NT2/D1 (cell line): ENCODE measurements around the gene ACCSL.

Experiments
- DNase-seq: peaks from one replicate; pipeline ENCODE4 v3.0.0-alpha.2; 2011; ENCODE audit warnings: low read depth, low spot score
- H3K27me3 ChIP-seq: 2 replicates; pipeline ENCODE4 v1.6.0; 2011; ENCODE audit warnings: mild to moderate bottlenecking; ENCODE audit not compliant: insufficient read length, insufficient read depth
- H3K36me3 ChIP-seq: 2 replicates; pipeline ENCODE4 v1.6.1; 2011; ENCODE audit warnings: mild to moderate bottlenecking, low read length, mixed read lengths; ENCODE audit not compliant: insufficient read depth, insufficient read length
- H3K4me1 ChIP-seq: 2 replicates; pipeline ENCODE4 v1.5.1; 2011; ENCODE audit not compliant: insufficient read depth, insufficient read length
- H3K4me3 ChIP-seq: 2 replicates; pipeline ENCODE4 v1.5.1; 2011; ENCODE audit warnings: low read depth; ENCODE audit not compliant: insufficient read length
- H3K9ac ChIP-seq: 2 replicates; pipeline ENCODE4 v1.6.0; 2011; ENCODE audit warnings: low read depth; ENCODE audit not compliant: insufficient read length
- H3K9me3 ChIP-seq: 2 replicates; pipeline ENCODE4 v1.5.1; 2011; ENCODE audit warnings: mild to moderate bottlenecking, low read length; ENCODE audit not compliant: insufficient read depth
- SUZ12 ChIP-seq: IDR thresholded peaks from 2 replicates; pipeline ENCODE4 v1.6.1; 2011; ENCODE audit not compliant: insufficient read length, insufficient read depth; ENCODE audit errors: extremely low read depth
- YY1 ChIP-seq: IDR thresholded peaks from 2 replicates; pipeline ENCODE4 v1.6.1; 2011; ENCODE audit not compliant: insufficient read length, insufficient read depth
- ZNF274 ChIP-seq: IDR thresholded peaks from 2 replicates; pipeline ENCODE4 v1.6.1; 2011; ENCODE audit warnings: mild to moderate bottlenecking, low read depth, low read length

ACCSL gene

GRCh38 chr11:44032299-44033085 is 15.3 kb upstream of the ACCSL start:
- DNase-seq = no peak
- no peaks in the 10 kb centered on the region for H3K9me3 ChIP-seq
- no peak overlapping the region for H3K9ac ChIP-seq
- H3K4me1 ChIP-seq = peaks cover 22% of the 10 kb centered on the region
- no peak overlapping the region for H3K4me3 ChIP-seq
- TF ChIP-seq YY1 (no peak), SUZ12 (no peak)
- H3K36me3 ChIP-seq = no peaks in the 10 kb centered on the region
- H3K27me3 ChIP-seq = peaks cover 2% of the 10 kb centered on the region

GRCh38 chr11:44033411-44033850 is 14.3 kb upstream of the ACCSL start:
- Histone ChIP-seq H3K4me3 (no peak overlapping the region), H3K4me1 (peaks cover 22% of the 10 kb centered on the region), H3K9me3 (no peaks in the 10 kb centered on the region), H3K36me3 (no peaks in the 10 kb centered on the region), H3K9ac (no peak overlapping the region), H3K27me3 (peaks cover 2% of the 10 kb centered on the region)
- TF ChIP-seq ZNF274 (no peak), SUZ12 (no peak), YY1 (no peak)
- no peak for DNase-seq

GRCh38 chr11:44033856-44034255 is 13.9 kb upstream of the ACCSL start:
- Histone ChIP-seq H3K36me3 (no peaks in the 10 kb centered on the region), H3K9ac (no peak overlapping the region), H3K27me3 (peaks cover 2% of the 10 kb centered on the region), H3K4me3 (no peak overlapping the region), H3K9me3 (no peaks in the 10 kb centered on the region), H3K4me1 (peaks cover 22% of the 10 kb centered on the region)
- TF ChIP-seq YY1 (no peak), SUZ12 (no peak), ZNF274 (no peak)
- DNase-seq = no peak

- TF ChIP-seq YY1 (no peak), SUZ12 (no peak), ZNF274 (no peak)
- peaks cover 2% of the 10 kb centered on the region for H3K27me3 ChIP-seq
These were observed 13.1 kb upstream of the ACCSL start for GRCh38 chr11:44034639-44035038.

GRCh38 chr11:44036811-44037657 is 10.7 kb upstream of the ACCSL start:
- peaks cover 16% of the 10 kb centered on the region for H3K9me3 ChIP-seq
- TF ChIP-seq YY1 (no peak), ZNF274 (no peak)
- DNase-seq = peak; percentile 77
- peaks cover 2% of the 10 kb centered on the region for H3K27me3 ChIP-seq
- no peak overlapping the region for H3K4me3 ChIP-seq
- H3K4me1 ChIP-seq = peaks cover 12% of the 10 kb centered on the region
- peak overlapping the region; percentile 42 for H3K9ac ChIP-seq
- H3K36me3 ChIP-seq = no peaks in the 10 kb centered on the region

More at GRCh38 chr11:44034639-44035038, 13.1 kb upstream of the ACCSL start:
- H3K4me3 ChIP-seq = no peak overlapping the region
- H3K36me3 ChIP-seq = no peaks in the 10 kb centered on the region
- DNase-seq = no peak
- H3K9ac ChIP-seq = no peak overlapping the region
- H3K9me3 ChIP-seq = no peaks in the 10 kb centered on the region
- peaks cover 22% of the 10 kb centered on the region for H3K4me1 ChIP-seq

GRCh38 chr11:44037658-44037998 is 10.2 kb upstream of the ACCSL start:
- peaks cover 7% of the 10 kb centered on the region for H3K4me1 ChIP-seq
- H3K9me3 ChIP-seq = peaks cover 18% of the 10 kb centered on the region
- H3K4me3 ChIP-seq = no peak overlapping the region
- no peak for DNase-seq
- no peak overlapping the region for H3K9ac ChIP-seq
- no peak for TF ChIP-seq SUZ12
- no peak for TF ChIP-seq ZNF274
- TF ChIP-seq YY1 = no peak
- no peaks in the 10 kb centered on the region for H3K36me3 ChIP-seq
- peaks cover 2% of the 10 kb centered on the region for H3K27me3 ChIP-seq

- no peak overlapping the region for H3K9ac ChIP-seq
- DNase-seq = no peak
- H3K4me1 ChIP-seq = no peaks in the 10 kb centered on the region
- H3K9me3 ChIP-seq = peaks cover 18% of the 10 kb centered on the region
- no peaks in the 10 kb centered on the region for H3K36me3 ChIP-seq
- no peak for TF ChIP-seq ZNF274
- no peak for TF ChIP-seq SUZ12
- TF ChIP-seq YY1 = no peak
- H3K4me3 ChIP-seq = no peak overlapping the region
- H3K27me3 ChIP-seq = no peaks in the 10 kb centered on the region
These were observed 4.6 kb upstream of the ACCSL start for GRCh38 chr11:44043157-44043556.
